Left ventricle myocardium superior (tissue), 1 donor: Measurements from ENCODE around the gene CYCS. TPM values are rescaled to one million over a fixed set of nuclear protein-coding genes. Genes with fewer than 3 reads are reported as not detected.
A peak's percentile ranks its signal among the peaks of the same experiment; 100 is the strongest.
"Not testable (repeated sequence)": the region's sequence is repeated elsewhere in the genome, so short reads cannot be mapped to it uniquely, and the experiment has no call there.

ENCODE experiments used
- ATAC-seq: fragments of 200-7000 bp; cut with Tn5 transposase; one replicate; pipeline ENCODE4 v1.9.1; 2020; ENCODE audit warnings: mild to moderate bottlenecking, moderate library complexity
- DNase-seq: peaks from one replicate; pipeline ENCODE4 v3.0.0-alpha.2; 2020
- intact Hi-C: fragments of 100-400 bp; cut with micrococcal nuclease; formaldehyde crosslinking; loops from one replicate; pipeline ENCODE4 v1.11.0; 2022
- total RNA-seq: library from RNA; stranded (reverse); fragmentation: NEBNext Ultra II Directional; extraction: Animal tissue kit (Norgen Biotek cat#: 25700); gene quantifications from one replicate; pipeline ENCODE4 v1.2.1, GENCODE V29; 2021
- donor health status: DM: no; HTN: yes; CAD: no; lungs with severe emphysema.

The CYCS gene
- total RNA-seq, 1 donor from 2014 or later: 711 TPM

DNA sequence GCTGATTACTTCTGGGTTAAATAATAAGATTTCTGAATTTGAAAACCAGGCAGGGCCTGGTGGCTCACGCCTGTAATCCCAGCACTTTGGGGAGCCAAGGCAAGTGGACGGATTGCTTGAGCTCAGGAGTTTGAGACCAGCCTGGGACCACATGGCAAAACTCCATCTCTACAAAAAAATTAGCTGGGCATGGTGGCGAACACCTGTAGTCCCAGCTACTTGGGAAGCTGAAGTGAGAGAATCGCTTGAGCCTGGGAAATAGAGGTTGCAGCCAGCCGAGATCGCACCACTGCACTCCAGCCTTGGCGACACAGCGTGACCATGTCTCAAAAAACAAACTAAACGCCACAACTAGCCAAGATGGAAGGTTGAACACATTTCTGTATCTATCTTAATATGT lies 3.5 kb downstream of the CYCS start:
- intact Hi-C loops: no loop called here
- DNase-seq (no peak), ATAC-seq (no peak)

DNA sequence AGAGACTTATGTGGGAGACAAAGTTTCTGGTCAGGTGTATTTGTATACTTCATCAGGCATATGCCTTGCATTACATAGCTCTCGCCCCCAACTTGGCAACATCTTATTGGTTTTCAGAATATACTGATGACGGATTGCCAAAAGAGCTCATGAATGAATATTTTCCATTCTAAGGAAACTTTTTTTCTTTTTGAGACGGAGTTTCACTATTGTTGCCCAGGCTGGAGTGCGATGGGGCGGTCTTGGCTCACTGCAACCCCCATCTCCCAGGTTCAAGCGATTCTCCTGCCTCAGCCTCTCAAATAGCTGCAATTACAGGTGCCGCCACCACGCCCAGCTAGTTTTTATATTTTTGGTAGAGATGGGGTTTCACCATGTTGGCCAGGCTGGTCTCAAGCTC lies 6.0 kb downstream of the CYCS start:
- intact Hi-C loops: no loop called here
- ATAC-seq: no peak
- no peak for DNase-seq

DNA sequence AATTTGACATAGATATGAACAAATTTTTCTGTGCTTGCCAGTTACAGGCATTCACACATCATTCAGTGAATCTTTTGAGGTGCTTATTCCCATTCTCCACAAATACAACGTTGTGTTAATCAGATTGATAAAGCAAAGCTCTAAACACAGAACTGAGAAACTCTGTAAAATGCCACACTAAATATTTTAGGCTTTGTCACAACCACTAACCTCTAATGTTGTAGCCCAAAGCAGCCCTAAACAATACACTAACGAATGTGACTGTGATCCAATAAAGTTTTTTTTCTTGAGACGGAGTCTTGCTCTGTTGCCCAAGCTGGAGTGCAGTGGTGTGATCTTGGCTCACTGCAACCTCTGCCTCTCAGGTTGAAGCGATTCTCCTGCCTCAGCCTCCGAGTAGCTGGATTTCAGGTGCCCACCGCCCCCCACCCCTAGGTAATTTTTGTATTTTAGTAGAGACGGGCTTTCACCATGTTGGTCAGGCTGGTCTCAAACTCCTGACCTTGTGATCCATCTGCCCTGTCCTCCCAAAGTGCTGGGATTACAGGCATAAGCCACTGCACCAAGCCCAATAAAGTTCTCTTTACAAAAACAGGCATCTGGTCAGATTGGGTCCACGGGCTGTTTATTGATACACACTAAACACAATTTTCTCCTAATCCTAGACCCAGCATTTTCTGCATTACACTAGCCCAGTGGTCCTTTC lies 6.9 kb downstream of the CYCS start:
- ATAC-seq (peak; percentile 17), DNase-seq (no peak)
- intact Hi-C loops: no loop called here

DNA sequence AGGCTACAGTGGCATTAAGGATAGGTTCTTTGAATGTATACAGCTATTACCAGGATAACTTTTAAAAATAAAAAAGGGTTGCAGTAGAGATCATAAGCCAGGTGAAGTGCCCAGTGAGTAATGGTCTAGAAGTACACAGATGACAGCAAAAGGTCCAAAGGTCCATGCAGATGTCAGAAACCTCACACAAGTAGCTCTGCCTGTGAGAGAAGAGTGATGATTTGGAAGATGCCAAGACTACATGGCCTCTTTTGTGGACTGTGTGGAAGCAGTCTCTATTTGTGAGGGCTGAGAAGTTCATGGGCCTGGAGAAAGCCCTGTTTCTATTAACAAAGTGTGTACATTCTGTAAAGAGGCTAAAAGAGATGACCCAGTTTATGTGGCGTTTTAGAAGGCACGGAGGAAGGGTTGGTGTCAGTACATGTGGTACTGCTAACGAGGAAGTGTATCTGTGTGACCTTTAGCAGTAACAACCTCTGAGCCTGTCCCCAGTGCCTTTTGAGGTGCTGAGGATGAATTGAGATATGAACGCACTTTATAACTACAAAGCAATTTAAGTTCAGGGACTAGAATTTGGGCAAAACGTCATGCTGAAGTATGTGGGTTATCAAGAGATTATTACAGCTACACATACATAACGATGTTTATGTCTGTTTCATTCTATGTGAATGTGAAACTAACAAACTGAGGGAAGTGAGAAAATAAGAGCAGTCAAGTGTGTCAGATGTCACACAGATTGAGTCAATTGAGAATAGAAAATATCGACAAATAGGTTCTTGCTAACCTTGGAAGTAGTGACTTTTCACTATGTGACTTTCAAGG lies 7.6 kb downstream of the CYCS start:
- intact Hi-C loops: no loop called here
- DNase-seq (no peak), ATAC-seq (peak; percentile 57)

DNA sequence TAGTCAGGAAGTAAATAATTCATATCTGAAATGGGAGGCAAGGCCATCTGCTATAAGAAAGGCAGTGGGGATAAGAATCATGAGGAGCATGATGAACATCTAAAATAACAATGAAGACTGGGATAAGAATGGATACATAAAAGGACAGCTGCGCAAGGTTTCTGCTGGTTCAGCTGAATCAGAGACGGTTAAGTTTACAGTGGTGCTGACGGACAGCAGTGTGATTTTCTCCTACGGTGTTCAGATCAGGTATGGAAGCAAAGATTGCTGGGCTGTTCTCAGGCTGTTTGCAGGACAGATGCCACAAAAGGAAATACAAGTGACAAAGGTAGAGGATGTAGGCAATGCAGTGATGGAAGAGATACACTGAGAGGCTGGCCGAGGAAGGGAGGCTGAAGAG lies 8.4 kb downstream of the CYCS start:
- intact Hi-C loops: no loop called here
- ATAC-seq (no peak), DNase-seq (no peak)

DNA sequence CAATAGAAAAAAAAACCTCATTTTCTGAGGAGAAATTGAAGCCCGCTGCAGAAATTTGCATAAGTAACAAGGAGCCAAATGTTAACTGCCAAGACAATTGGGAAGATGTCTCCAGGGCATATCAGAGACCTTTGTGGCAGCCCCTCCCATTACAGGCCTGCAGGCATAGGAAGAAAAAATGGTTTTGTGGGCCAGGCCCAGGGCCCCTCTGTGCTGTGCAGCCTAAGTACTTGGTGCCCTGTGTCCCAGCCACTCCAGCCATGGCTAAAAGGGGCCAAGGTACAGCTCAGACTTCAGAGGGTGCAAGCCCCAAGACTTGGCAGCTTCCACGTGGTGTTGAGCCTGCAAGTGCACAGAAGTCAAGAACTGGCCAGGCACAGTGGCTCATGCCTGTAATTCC lies 14.5 kb downstream of the CYCS start:
- intact Hi-C loops, ATAC-seq, DNase-seq: not testable (repeated sequence)

DNA sequence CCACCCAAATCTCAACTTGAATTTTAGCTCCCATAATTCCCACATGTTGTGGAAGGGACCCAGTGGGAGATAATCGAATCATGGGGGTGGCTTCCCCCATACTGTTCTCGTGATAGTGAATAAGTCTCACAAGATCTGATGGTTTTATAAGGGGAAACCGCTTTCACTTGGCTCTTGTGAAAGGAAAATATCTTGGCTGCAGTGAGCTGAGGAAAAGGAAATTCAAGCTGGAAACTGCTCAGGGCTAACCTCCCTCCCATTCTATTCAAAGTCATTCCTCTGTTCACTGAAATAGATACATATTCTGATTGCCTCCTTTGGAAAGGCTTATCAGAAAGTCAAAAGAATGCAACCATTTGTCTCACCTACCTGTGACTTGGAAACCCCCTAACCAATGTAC lies 15.8 kb downstream of the CYCS start:
- intact Hi-C loops: no loop called here
- ATAC-seq: no peak
- DNase-seq: no peak

DNA sequence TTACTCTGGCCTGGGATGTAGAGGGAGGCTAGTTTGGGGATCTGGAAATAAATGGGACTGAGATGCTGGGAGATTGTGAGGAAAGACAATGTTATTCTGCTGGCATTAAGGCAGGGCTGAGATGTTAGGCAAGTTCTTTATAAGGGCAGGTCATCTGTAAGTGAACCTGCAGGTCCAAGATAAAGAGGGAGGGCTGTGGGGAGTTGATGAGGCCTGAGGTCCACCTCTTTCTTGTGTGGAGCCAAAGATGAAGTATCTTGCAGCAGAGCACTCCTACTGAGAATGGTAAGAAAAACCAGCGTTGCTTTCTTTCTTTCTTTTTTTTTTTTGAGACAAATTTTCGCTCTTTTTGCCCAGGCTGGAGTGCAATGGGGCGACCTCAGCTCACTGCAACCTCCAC lies 19.1 kb downstream of the CYCS start:
- intact Hi-C loops: no loop called here
- no peak for ATAC-seq
- no peak for DNase-seq

DNA sequence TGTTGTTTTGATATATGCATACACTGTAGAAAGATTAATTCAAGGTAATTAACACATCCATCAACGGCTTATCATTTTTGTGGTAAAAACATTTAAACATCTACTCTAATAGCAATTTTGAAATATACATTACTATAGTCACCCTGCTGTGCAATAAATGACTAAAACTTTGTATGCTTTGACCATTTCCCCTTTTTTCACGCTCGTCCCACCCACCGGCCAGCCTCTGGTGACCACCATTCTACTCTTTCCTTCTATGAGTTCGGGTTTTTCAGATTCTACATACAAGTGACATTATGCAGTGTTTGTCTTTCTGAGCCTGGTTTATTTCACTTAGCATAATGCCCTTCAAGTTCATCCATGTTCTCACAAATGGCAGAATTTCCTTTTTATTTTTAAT lies 21.3 kb downstream of the CYCS start:
- intact Hi-C loops: no loop called here
- DNase-seq (no peak), ATAC-seq (no peak)

DNA sequence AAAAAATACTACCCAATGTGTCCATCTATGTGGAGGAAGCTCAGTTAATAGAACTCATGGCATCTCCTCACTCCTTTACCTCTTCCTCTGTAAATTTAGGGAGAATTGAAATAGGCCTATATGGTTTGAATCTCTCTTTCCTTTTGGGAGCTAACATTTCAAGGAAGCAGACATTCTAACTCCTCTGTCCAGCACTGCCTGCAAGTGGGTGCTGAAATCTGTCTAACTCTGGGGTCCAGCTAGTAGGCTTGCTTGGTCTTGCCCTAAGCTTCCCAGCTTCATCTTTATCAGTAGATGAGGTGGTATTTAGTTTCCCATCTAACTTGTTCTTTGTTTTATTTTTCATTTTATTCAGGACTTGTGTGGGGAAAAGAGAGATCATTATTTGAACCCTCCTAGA lies 23.2 kb downstream of the CYCS start:
- no peak for DNase-seq
- no peak for ATAC-seq
- intact Hi-C loops: no loop called here

DNA sequence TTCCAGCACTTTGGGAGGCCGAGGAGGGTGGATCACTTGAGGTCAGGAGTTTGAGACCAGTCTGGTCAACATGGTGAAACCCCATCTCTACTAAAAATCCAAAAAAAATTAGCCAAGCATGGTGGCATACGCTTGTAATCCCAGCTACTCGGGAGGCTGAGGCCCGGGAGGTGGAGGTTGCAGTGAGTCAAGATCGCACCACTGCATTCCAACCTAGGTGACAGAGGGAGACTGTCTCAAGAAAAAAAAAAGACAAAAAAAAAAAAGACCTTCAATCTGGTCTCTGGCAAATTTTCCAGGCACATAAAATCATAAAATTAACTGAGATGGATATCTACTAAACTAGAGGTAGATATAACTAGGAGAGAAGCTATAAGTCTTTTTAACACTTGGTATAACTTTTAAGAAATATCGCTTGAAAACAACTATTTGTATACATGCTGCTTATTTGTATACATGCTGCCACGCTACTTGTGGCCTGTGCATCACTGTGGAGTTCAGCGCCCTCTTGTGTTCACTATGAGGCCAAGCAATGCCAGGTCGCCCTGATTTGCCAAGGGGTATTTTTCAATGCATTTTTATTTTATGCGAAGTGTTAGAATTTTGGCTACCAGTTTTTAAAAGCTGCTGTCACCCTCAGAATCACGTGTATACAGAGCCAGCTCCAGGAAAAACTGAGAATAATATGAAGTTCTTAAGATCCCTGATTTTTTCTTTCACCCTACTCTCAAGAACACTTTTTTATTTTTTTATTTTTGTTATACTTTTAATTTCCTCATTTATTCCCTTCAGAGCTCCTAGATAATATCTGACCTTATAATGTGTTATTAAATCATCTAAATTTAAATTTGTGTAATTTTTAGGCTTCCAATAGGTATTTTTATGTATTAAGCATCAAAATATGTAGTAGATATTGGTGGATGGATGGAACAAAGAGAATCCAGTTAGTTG lies 26.7 kb downstream of the CYCS start:
- peak; percentile 40 for DNase-seq
- peak; percentile 65 for ATAC-seq
- intact Hi-C loops: no loop called here

DNA sequence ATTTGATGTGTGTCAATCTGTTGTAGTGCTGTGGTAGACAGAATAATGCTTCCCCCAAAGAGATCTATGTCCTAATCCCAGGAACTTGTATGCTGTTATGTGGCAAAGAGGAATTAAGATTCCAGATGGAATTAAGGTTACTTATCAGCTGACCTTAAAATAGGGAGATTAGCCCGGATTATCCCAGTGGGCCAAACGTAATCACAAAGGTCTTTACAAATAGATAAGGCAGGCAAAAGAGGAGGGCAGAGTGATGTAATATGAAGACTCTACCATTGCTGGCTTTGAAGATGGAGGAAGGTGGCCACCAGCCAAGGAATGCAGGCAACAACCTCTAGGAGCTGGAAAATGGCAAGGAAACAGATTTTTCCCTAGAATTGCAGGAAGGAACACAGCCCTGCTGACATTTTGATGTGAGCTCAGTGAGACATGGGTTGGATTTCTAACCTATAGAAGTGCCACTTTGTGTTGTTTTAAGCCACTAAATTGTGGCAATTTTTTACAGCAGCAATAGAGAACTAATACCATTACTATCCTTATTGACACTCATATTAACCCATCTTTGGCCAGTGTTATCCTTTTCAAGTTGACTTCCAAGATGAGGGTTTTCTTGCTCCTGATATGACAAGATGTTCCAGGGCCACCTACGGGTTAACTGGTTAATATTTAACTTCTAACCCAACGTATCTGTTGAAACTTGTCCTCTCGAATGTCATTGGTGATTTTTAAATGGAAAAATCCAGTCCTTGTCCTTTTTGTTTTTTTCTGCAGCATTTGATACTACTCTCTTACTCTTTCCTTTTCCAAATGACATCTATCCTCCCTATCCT lies 29.3 kb downstream of the CYCS start:
- ATAC-seq: no peak
- DNase-seq: no peak
- intact Hi-C loops: no loop called here

DNA sequence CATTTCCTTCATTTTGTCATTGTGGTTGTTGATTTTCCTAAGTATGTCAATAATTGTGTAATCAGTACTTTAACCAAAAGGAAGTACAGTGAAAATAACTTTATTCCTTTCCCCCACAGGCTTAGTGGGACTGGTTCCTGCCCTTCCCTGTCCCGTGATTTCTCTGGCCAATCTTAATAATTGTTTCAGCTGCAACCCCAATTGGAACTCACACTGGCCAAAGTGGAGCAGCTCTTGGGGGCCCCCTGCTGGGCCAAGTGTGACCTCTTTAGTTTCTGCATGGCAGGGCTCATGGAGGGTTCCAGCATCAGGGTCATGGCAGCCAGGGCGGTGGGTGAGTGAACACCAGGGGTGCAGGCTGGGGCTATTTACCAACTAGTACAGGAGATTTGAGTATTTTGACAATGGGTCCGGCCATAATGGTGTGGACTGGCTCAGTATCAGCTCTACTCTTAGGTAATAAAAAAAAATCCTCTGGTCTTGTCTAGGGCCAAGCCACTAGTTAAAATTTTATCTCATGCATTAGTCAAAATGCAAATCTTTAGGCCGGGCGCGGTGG lies 31.7 kb downstream of the CYCS start:
- peak; percentile 85 for DNase-seq
- intact Hi-C loops: loop anchor here (5.0 kb wide), 1 partner anchor 281 kb away; no protein-coding TSS in a partner anchor
- peak; percentile 90 for ATAC-seq

DNA sequence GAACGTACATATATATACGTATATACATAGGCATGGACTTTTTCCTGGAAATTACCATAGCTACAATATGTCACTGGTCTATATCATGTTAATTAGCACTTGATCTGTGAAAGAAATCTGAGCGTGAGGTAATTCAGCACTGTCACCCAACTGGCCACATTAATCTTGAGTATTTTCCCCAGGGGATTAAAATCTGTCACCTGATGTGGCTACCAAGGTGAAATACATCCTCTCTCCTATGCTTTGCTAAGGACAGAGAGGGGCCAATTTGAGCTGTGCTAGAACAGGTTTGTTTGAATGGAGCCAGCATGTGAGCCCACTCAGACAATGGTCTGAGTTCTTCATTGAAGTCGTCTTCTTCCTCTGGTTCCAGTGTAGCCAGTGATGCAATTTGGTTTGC lies 33.3 kb downstream of the CYCS start:
- intact Hi-C loops: loop anchor here (5.0 kb wide), 1 partner anchor 279 kb away; no protein-coding TSS in a partner anchor
- DNase-seq: no peak
- no peak for ATAC-seq

DNA sequence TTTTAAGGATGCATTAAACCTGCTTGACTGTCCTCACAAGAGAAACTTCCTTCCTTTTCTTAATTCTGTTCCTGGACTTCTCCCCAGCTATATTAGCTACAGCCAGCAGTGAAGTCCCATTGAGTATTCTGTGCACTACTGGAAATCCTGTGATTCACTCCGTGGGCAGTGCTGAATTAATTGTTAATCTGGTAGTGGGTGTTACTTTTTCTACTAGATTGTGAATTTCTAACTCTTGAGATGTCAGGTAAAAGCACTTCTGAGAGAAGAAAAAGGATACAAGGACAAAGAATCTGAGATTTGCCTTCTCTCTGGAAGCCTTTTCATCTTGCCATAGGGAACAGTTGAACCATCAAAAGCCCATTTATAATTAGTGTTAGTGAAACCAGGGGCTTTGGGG lies 33.9 kb downstream of the CYCS start:
- DNase-seq (no peak), ATAC-seq (no peak)
- intact Hi-C loops: loop anchor here (5.0 kb wide), 1 partner anchor 279 kb away; no protein-coding TSS in a partner anchor

DNA sequence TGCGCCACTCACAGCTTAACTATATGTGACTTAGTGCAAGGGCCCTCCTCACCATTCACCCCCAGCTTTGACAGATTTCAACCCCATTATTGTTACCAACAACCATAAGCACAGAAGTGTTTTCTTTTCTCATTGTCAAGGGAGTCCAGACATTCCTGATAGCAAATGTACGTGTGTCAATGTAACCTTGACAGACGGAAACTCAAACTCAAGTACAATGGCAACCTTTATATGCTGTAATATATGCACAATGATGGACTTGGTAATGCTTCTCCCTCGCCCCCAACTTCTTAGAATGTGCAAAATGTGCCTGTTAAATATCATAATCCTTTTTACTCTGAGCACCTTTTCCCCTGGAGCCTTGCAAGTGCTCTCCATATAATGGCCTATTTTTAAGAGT lies 34.7 kb downstream of the CYCS start:
- ATAC-seq (no peak), DNase-seq (no peak)
- intact Hi-C loops: loop anchor here (5.0 kb wide), 1 partner anchor 278 kb away; no protein-coding TSS in a partner anchor

DNA sequence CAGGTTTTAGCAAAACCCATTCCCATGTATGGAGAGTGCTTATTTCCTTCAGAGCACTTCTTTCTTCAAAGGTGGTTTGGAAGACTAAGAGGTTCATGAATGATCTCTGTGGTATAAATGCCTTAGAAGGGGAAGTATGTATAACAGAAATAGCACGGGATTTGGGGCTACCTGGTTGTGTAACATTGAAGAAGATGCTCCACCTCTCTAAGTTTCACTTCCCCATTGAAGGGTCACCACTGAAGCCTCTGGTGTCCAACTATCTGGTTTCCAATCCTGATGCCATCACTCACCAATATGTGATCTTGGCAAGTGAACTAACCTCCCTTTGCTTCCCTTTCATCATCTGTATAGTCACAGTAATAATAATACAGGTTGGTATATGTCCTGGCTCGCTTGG lies 37.2 kb downstream of the CYCS start:
- intact Hi-C loops: no loop called here
- ATAC-seq (no peak), DNase-seq (no peak)

DNA sequence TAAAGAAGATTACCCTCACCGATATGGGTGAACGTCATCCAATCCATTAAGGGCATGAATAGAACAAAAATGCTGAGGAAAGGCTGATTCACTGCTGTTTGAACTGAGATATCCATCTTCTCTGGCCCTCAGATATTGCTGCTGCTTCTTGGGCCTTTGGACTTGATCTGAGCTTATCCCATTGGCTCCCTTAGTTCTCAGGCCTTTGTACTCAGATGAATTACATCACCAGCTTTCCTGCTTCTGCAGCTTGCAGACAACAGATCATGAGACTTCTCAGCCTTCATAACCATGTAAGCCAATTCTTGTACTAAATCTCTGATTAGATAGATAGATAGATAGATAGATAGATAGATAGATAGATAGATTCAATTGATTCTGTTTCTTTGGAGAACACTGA lies 40.2 kb downstream of the CYCS start:
- DNase-seq (no peak), ATAC-seq (no peak)
- intact Hi-C loops: no loop called here
